CD14-positive monocyte (primary cell): ENCODE measurements around the gene DTX4. TPM values are rescaled to one million over a fixed set of nuclear protein-coding genes. Genes with fewer than 3 reads are reported as not detected.

Experiments used
- DNase-seq, 3 donors: peaks; one replicate each; pipeline ENCODE4 v3.0.0-alpha.2; 2011 to 2022
- H2AFZ ChIP-seq: 2 replicates; pipeline ENCODE4 v1.6.0; 2012; ENCODE audit warnings: mild to moderate bottlenecking, low read depth, low read length, inconsistent platforms; ENCODE audit not compliant: insufficient read depth, poor library complexity, severe bottlenecking
- H3K27ac ChIP-seq, 2 donors: 1 replicate in 1 of 2; 2 replicates in 1 of 2; pipeline ENCODE4 v1.5.1; 2012 to 2013; ENCODE audit warnings: low read length in 2 of 2, control low read depth in 1 of 2, inconsistent platforms in 1 of 2, low read depth in 1 of 2, mild to moderate bottlenecking in 1 of 2
- H3K27me3 ChIP-seq, 2 donors: one replicate each; pipeline versions ENCODE4 v1.6.0 to v1.6.1; 2011 to 2013; ENCODE audit warnings: low read length in 2 of 2; ENCODE audit not compliant: control insufficient read depth in 2 of 2, insufficient read depth in 2 of 2
- H3K36me3 ChIP-seq, 2 donors: replicated peaks in 1 of 2; 1 replicate in 1 of 2; 2 replicates in 1 of 2; pipeline versions ENCODE4 v1.5.1 to v1.6.1; 2012 to 2013; ENCODE audit warnings: low read length in 2 of 2, control low read depth in 1 of 2, inconsistent platforms in 1 of 2, mild to moderate bottlenecking in 1 of 2; ENCODE audit not compliant: insufficient read depth in 2 of 2, control insufficient read depth in 1 of 2
- H3K4me1 ChIP-seq, 2 donors: 1 replicate in 1 of 2; 2 replicates in 1 of 2; pipeline versions ENCODE4 v1.5.1 to v1.6.1; 2012 to 2013; ENCODE audit warnings: low read length in 2 of 2, control low read depth in 1 of 2, inconsistent platforms in 1 of 2, mild to moderate bottlenecking in 1 of 2, moderate library complexity in 1 of 2; ENCODE audit not compliant: insufficient read depth in 2 of 2, control insufficient read depth in 1 of 2
- H3K4me2 ChIP-seq: replicated peaks from 2 replicates; pipeline ENCODE3; 2012; ENCODE audit warnings: low read length, moderate library complexity, mild to moderate bottlenecking; ENCODE audit not compliant: poor library complexity, severe bottlenecking; ENCODE audit errors: extremely low read depth
- H3K4me3 ChIP-seq, 3 experiments: fragments of 200-600 bp in 1 of 3; sonication (generic) in 1 of 3; replicated peaks in 1 of 3; 1 replicate in 2 of 3; 2 replicates in 1 of 3; pipeline ENCODE4 v1.5.1; 2011 to 2013; ENCODE audit warnings: low read length in 3 of 3, mild to moderate bottlenecking in 3 of 3, control low read depth in 2 of 3, low read depth in 2 of 3, inconsistent platforms in 1 of 3, moderate library complexity in 1 of 3
- H3K79me2 ChIP-seq: 2 replicates; pipeline ENCODE4 v1.6.0; 2012; ENCODE audit warnings: mild to moderate bottlenecking, control low read depth, inconsistent platforms, low read length, moderate library complexity; ENCODE audit not compliant: insufficient read depth
- H3K9ac ChIP-seq: 2 replicates; pipeline ENCODE4 v1.6.0; 2017; ENCODE audit warnings: low read length, mild to moderate bottlenecking; ENCODE audit not compliant: insufficient read depth, poor library complexity, severe bottlenecking
- H3K9me3 ChIP-seq, 2 donors: replicated peaks in 1 of 2; 1 replicate in 1 of 2; 2 replicates in 1 of 2; pipeline versions ENCODE4 v1.5.1 to v1.6.1; 2012 to 2013; ENCODE audit warnings: low read length in 2 of 2, control low read depth in 1 of 2; ENCODE audit not compliant: control insufficient read depth in 1 of 2, insufficient read depth in 1 of 2
- H4K20me1 ChIP-seq: 2 replicates; pipeline ENCODE4 v1.6.0; 2012; ENCODE audit warnings: mild to moderate bottlenecking, low read length, control low read depth, moderate library complexity; ENCODE audit not compliant: insufficient read depth
- H3K27ac Mint-ChIP-seq, 7 donors: one replicate each; pipeline ENCODE4 v1.8.0; 2020; ENCODE audit warnings: mild to moderate bottlenecking in 7 of 7, mixed read lengths in 7 of 7, moderate library complexity in 6 of 7, inconsistent platforms in 2 of 7
- H3K27me3 Mint-ChIP-seq, 3 donors: one replicate each; pipeline ENCODE4 v1.8.0; 2021 to 2022; ENCODE audit warnings: low read depth in 3 of 3, mild to moderate bottlenecking in 3 of 3, mixed read lengths in 3 of 3, moderate library complexity in 3 of 3, inconsistent platforms in 1 of 3
- H3K36me3 Mint-ChIP-seq, 2 donors: one replicate each; pipeline ENCODE4 v1.8.0; 2020; ENCODE audit warnings: mixed read lengths in 2 of 2, inconsistent platforms in 1 of 2, mild to moderate bottlenecking in 1 of 2
- H3K4me1 Mint-ChIP-seq: one replicate; pipeline ENCODE4 v1.8.0; 2020; ENCODE audit warnings: mild to moderate bottlenecking, mixed read lengths
- H3K4me3 Mint-ChIP-seq, 2 donors: one replicate each; pipeline ENCODE4 v1.8.0; 2020; ENCODE audit warnings: mild to moderate bottlenecking in 2 of 2, mixed read lengths in 2 of 2, moderate library complexity in 1 of 2
- H3K9me3 Mint-ChIP-seq, 7 donors: one replicate each; pipeline ENCODE4 v1.8.0; 2020 to 2022; ENCODE audit warnings: mixed read lengths in 7 of 7, mild to moderate bottlenecking in 6 of 7, moderate library complexity in 6 of 7, inconsistent platforms in 2 of 7
- CTCF ChIP-seq: fragments of 200-600 bp; IDR thresholded peaks from one replicate; pipeline ENCODE4 v1.8.0; 2022; ENCODE audit warnings: antibody characterized with exemption, mild to moderate bottlenecking
- WGBS: methylation state at CpG from one replicate; pipeline ENCODE4 v1.1.5; 2013; ENCODE audit warnings: missing lambda C conversion rate; ENCODE audit not compliant: insufficient coverage; 5-methylcytosine and 5-hydroxymethylcytosine counted together
- intact Hi-C, 2 donors: fragments of 100-400 bp; cut with micrococcal nuclease; formaldehyde crosslinking; loops; one replicate each; pipeline versions ENCODE4 v1.15.0 to v1.15.1; 2023
- polyA plus RNA-seq, 3 donors: library from polyadenylated mRNA; depleted of rRNA in 1 of 3; unstranded in 2 of 3; stranded (reverse) in 1 of 3; fragments of 300-500 nt in 2 of 3; fragments of >200 nt in 1 of 3; fragmentation: Illumina TruSeq in 2 of 3; gene quantifications; 1 replicate in 2 of 3; 2 replicates in 1 of 3; pipeline ENCODE4 v1.2.3, GENCODE V29; 2012 to 2021

The DTX4 gene
- polyA plus RNA-seq, 3 donors: 0.96 to 1.9 (median 1.1) TPM

GRCh38 chr11:59200423-59200746 is 28.5 kb downstream of the DTX4 start:
- no peak for TF ChIP-seq CTCF
- Mint-ChIP-seq H3K36me3 (peaks cover 74 to 93% of the 10 kb centered on the region in 2 donors), H3K27ac (peak overlapping the region in 6 of 7 donors; percentile 47 to 80 (median 69)), H3K27me3 (peaks cover 0 to 2% (median 1%) of the 10 kb centered on the region in 3 donors), H3K9me3 (peaks cover 0 to 12% (median 4%) of the 10 kb centered on the region in 7 donors), H3K4me3 (no peak overlapping the region), H3K4me1 (peaks cover 71% of the 10 kb centered on the region)
- WGBS: no CpG with 5 or more reads among the region's 4 CpGs
- Histone ChIP-seq H3K4me2 (no peak overlapping the region), H3K9ac (no peak overlapping the region), H3K4me3 (no peak overlapping the region), H3K4me1 (peaks cover 20 to 65% of the 10 kb centered on the region in 2 donors), H4K20me1 (peaks cover 91% of the 10 kb centered on the region), H2AFZ (no peak overlapping the region), H3K27ac (no peak overlapping the region), H3K27me3 (no peaks in the 10 kb centered on the region), H3K36me3 (peaks cover 25 to 61% of the 10 kb centered on the region in 2 donors), H3K9me3 (no peaks in the 10 kb centered on the region), H3K79me2 (peaks cover 38% of the 10 kb centered on the region)
- no peak for DNase-seq
- intact Hi-C loops: no loop called here

GRCh38 chr11:59201353-59201752 is 29.4 kb downstream of the DTX4 start:
- H3K4me3 Mint-ChIP-seq: no peak overlapping the region

More at GRCh38 chr11:59201353-59201752, 29.4 kb downstream of the DTX4 start:
- H3K9me3 Mint-ChIP-seq: peaks cover 0 to 12% (median 4%) of the 10 kb centered on the region in 7 donors
- H3K27ac Mint-ChIP-seq: peak overlapping the region in 3 of 7 donors; percentile 50 to 73 (median 56)
- Histone ChIP-seq H3K4me3 (no peak overlapping the region), H2AFZ (no peak overlapping the region), H3K27me3 (no peaks in the 10 kb centered on the region), H3K4me2 (no peak overlapping the region), H3K9me3 (no peaks in the 10 kb centered on the region), H3K4me1 (peaks cover 30 to 72% of the 10 kb centered on the region in 2 donors), H3K9ac (no peak overlapping the region), H3K36me3 (peaks cover 33 to 70% of the 10 kb centered on the region in 2 donors), H4K20me1 (peaks cover 100% of the 10 kb centered on the region), H3K27ac (no peak overlapping the region), H3K79me2 (peaks cover 48% of the 10 kb centered on the region)
- peak; percentile 3 for TF ChIP-seq CTCF
- H3K27me3 Mint-ChIP-seq: peaks cover 0 to 2% (median 1%) of the 10 kb centered on the region in 3 donors
- H3K36me3 Mint-ChIP-seq: peaks cover 80 to 92% of the 10 kb centered on the region in 2 donors
- intact Hi-C loops: no loop called here
- no peak for DNase-seq
- peaks cover 79% of the 10 kb centered on the region for H3K4me1 Mint-ChIP-seq
- WGBS: 100% methylated on average over 1 of the region's 3 CpGs
